SK-MEL-5 (cell line): ENCODE results near the gene SSR4. TPM values are rescaled to one million over a fixed set of nuclear protein-coding genes. Genes with fewer than 3 reads are reported as not detected.

ENCODE experiments used
- DNase-seq: peaks from one replicate; pipeline ENCODE4 v3.0.0-alpha.2; 2016; ENCODE audit warnings: low read depth, low spot score
- in situ Hi-C: cut with HindIII; loops from 2 replicates; pipeline ENCODE4 v1.10.0; 2016; ENCODE audit warnings: low sequenced_read_pairs, high pct_unique_total_duplicates, low pct_unique_long_range_greater_than_20kb
- total RNA-seq: library from RNA; depleted of rRNA; stranded (reverse); fragments of >200 nt; shearing (Covaris generic); gene quantifications from 2 replicates; pipeline ENCODE4 v1.2.3, GENCODE V29; 2014

Gene SSR4
- total RNA-seq, 1 experiment from 2014 or later = 382 TPM

GRCh38 chrX:153767674-153768055, 26.8 kb upstream of the SSR4 start:
- no peak for DNase-seq
- in situ Hi-C loops = no loop called here

- DNase-seq = no peak
- in situ Hi-C loops = no loop called here
These were observed 25.9 kb upstream of the SSR4 start for GRCh38 chrX:153768311-153769157.

- in situ Hi-C loops = no loop called here
- no peak for DNase-seq
These were observed 25.2 kb upstream of the SSR4 start for GRCh38 chrX:153769158-153769864.

- in situ Hi-C loops = no loop called here
- DNase-seq = no peak
These were observed 24.4 kb upstream of the SSR4 start for GRCh38 chrX:153769865-153770600.

GRCh38 chrX:153770601-153771414, 23.7 kb upstream of the SSR4 start:
- DNase-seq = no peak
- in situ Hi-C loops = no loop called here

- in situ Hi-C loops = no loop called here
These were observed 22.8 kb upstream of the SSR4 start for GRCh38 chrX:153771415-153772315.

GRCh38 chrX:153772316-153773217, 21.9 kb upstream of the SSR4 start:
- in situ Hi-C loops = no loop called here
- DNase-seq = no peak

More at GRCh38 chrX:153771415-153772315, 22.8 kb upstream of the SSR4 start:
- DNase-seq = no peak

- in situ Hi-C loops = no loop called here
- no peak for DNase-seq
These were observed 21.3 kb upstream of the SSR4 start for GRCh38 chrX:153773218-153773611.

- DNase-seq = no peak
- in situ Hi-C loops = no loop called here
These were observed 20.5 kb upstream of the SSR4 start for GRCh38 chrX:153773741-153774575.

- no peak for DNase-seq
- in situ Hi-C loops = no loop called here
These were observed 19.7 kb upstream of the SSR4 start for GRCh38 chrX:153774576-153775292.

- in situ Hi-C loops = no loop called here
- no peak for DNase-seq
These were observed 19.0 kb upstream of the SSR4 start for GRCh38 chrX:153775293-153776119.

GRCh38 chrX:153776120-153776599, 18.3 kb upstream of the SSR4 start:
- in situ Hi-C loops = no loop called here
- DNase-seq = no peak

- DNase-seq = no peak
- in situ Hi-C loops = no loop called here
These were observed 17.8 kb upstream of the SSR4 start for GRCh38 chrX:153776611-153777045.
